OCI-M2 (cell line): ENCODE data around the gene TRIM8.

Experiments
- DNase-seq: peaks from one replicate; lab custom pipeline; 2025; ENCODE audit not compliant: unreplicated experiment; lab: John Stamatoyannopoulos, UW

The TRIM8 gene

GRCh38 chr10:102644066-102644645 lies at the start of gene TRIM8:
Gene TRIM8, plus strand, starts transcription at chr10:102644479. Its CDS starts 139 bp downstream, at chr10:102644618.
- DNase-seq: no peak

DNA sequence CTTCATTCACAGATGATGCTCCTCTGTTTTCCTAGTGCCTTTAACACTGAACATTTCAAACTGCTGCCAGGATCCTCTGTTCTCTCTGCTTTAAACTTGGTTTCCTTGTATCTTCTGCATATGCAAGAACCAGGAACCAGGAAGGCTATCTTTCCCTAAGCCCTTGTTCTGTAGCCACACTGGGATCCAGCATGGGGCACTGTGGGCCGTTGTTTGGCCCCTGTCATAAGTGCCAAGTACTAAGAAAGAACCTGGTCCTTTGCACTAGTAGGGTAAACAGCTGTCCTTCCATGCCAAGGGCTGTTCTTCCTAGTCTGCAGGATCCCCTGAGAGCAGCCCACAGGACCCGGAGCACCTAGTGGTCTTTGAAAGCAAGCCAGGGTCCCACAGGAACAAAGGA lies 49.0 kb upstream of the TRIM8 start:
- no peak for DNase-seq

DNA sequence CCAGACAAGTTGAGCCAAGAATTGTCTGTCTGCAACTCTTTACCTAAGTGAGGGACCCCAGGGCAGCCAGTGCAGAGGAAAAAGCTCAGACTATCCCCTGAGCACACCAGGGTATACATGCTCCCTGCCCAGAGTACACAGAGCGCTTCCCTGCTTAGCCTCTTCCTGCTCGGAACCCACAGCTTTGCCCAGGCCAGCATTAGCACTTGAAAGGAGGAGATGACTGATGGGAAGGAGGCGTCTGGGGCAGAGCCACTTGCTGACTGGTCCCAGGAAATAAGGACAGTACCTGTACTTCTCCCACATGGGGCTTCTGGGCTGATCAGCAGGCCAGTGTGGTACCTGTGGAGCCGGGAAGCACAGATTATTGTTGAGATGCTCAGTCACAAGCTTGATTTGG lies 48.4 kb upstream of the TRIM8 start:
- no peak for DNase-seq

DNA sequence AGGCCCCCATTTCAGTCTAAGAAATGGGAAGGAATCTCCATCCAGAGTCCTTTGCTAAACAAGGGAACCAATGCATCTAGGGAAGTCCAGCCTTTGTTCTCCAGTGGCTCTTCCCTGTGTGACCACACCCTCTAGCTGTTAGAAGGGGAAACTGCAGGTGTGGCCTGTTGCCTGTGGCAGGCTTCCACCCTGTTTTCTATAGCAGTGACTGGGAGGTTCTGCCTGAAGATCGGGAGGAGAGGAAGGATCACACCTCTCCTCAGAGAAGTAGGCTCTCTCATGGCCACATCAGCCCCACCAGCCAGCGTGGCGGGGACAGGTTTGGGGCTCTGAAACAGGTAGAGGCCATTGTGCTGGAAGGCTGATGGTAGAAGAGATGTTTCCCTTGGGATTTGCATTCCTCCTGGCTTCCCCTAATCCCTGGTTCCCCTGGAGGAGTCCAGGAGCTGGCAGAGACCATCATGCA lies 47.7 kb upstream of the TRIM8 start:
- no peak for DNase-seq

GRCh38 chr10:102597131-102597991 lies 46.9 kb upstream of the TRIM8 start:
- peak; percentile 51 for DNase-seq

DNA sequence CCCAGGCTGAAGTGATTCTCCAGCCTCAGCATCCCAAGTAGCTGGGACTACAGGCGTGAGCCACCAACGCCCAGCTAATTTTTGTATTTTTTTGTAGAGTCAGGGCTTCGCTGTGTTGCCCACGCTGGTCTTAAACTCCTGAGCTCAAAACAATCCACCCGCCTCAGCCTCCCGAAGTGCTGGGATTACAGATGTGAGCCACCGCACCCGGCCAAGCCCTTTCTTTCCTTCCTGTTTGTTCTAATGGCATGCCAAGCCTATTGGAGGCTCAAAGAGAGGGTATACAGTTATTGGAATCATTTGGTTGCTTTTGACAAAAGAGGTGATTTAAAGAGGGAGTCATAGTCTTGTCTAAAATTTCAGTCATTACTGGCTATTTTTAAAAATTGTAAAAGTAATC lies 46.0 kb upstream of the TRIM8 start:
- no peak for DNase-seq

DNA sequence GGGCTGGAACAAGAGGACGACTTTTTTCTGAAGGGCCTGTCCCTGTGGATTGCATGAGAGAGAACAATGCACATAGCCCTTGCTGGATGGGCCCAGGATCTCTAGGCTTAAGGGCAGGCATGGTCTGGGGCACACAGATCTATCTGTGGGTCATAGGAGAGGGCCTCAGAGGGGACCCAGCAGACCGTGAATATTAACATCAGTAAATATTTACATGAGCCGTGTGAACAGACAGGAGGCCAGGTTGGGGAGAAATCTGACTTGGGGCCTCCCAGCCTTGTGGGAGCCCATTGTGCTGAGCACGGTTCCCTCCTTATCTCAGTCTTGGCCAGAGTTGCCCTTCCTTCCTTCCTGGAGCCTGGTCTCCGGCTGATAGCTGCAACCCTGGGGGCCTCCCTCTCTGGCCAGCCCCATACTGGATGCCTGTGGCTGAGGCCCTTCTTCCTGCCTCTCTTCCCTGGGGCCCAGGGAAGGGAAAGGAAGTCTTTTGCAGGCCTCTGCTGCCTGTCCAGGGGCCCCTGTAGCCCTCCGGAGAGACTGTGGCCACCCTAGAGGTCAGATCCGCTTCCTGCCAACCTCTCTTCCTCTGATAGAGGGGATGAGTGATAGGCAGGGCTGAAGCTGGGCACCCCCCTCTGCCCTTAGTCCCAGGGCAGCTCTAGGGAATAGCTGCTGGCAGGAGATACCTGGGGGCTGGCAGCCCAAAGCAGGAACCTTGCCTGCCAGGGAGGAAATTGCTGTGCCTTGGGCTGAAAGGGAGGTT lies 44.5 kb upstream of the TRIM8 start:
- DNase-seq: peak; percentile 87

DNA sequence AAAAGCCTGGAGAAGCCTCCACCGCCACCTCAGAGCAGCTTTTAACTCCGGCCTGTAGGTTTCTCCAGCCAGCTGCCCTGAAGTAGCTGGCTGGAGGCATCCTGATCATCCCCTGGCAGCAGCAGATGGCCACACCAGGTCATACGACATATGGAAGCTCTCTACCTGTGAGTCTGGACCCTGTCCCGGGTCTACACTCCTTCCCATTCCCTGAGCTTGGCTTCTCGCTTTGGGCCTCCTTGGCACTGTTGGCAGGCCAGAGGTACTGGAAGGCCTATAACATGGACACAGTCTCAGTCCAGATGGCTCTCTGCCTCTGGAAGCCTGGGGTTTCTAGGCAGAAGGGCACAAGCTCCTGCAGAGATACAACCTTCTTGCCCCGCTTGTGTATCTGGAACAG lies 43.5 kb upstream of the TRIM8 start:
- no peak for DNase-seq

GRCh38 chr10:102601639-102602038 lies 42.6 kb upstream of the TRIM8 start:
- DNase-seq: no peak

DNA sequence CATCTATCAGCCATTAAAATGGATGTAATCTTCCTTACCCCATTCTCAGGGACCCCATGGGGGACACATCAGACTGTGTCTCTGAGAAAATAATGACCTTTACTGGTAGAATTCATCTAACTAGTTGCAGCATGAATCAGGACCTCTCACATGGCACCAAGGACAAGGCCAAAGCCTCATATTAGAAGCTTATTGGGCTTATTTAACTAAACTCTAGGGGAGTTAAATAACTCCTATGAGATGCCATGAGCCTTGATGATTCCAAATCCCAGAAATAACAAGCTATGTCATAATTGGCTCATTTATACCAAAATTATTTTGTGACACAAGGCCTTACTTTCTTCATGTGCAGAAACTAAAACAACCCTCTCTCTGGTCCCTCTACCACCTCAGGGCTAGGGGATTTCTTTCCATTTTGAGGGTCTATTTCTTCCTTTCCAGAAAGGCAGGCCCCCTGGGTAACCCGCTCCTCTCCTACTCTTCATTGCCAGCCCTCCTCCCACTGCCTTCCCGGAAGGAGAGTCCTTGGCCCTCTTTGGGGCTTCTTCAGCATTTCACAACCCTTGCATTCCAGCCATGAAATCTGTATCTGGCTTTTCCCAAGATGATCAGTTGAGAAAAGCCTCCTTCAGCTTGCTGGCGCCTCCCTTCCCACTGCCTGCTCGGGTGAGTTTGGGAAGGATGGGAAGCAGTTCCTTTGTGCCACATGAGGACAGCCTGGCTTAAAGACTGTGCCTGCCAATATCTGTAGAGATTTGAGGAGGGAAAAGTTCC lies 41.8 kb upstream of the TRIM8 start:
- DNase-seq: no peak

- DNase-seq: no peak
These were observed 40.3 kb upstream of the TRIM8 start for GRCh38 chr10:102603946-102604345.

GRCh38 chr10:102604439-102604841 lies 39.8 kb upstream of the TRIM8 start:
- no peak for DNase-seq

DNA sequence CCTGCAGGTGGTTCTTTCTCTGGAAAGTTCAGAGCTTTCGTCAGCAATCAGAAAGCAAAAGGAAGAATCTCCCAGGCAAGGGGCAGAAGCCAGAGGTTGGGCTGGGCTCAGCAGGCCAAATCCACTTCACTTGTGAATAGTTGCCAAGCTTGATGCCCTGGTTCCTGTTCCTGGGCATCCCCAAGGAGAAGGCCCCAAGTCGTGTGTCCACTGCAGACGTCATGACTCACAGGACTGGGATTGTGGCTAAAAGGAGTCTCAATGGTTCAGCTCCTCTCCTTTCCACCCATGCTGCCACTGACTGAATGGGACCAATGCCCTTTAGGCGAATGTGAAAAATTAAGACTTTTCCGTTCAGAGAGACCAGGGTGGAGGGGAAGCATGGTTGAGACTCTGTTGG lies 38.6 kb upstream of the TRIM8 start:
- DNase-seq: no peak

DNA sequence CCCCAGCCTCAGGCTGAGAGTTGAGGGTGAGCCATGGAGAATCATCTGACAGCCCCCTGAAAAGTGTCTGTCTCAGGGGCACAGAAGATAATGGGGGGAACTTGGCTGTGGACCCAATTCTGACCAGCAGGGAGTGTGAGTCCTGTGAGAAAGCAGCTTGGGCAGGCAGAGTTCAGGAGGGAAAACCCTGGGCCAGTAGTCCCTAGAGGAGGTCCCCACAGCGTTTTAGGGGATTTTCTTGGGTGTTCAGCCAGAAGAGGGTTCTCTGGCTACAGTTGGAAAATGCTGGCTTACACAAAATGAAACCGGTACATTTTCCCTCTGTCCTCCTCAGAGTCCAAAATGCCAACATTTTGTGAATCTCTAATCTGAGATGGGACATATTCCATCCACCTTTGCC lies 35.8 kb upstream of the TRIM8 start:
- no peak for DNase-seq

- no peak for DNase-seq
These were observed 33.8 kb upstream of the TRIM8 start for GRCh38 chr10:102610441-102610887.

DNA sequence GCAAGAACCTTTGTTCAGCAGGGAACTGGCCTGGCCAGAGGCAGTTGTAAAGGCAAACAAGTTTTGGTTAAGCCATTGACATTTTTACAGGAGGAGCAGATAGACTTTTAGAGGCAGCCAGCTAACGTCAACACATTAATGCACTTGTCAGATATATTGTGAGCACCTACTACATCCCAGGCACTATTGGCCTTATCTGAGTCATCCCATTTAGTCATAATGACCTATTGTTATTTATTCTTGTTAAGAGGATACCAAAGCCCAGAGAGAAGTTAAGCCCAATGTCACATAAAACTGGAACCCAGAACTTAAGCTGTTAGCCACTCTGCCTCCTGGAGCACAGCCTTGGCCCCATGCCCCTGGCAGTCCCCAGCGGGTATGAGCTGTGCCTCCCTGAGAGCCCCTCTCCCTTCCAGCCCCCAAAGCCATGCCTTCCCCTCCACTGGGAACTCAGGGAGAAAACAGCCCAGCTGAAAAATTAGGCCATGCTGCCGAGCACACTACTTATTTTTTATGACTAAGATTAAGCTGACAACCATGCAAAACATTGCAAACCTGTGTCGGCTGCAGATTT lies 32.7 kb upstream of the TRIM8 start:
- no peak for DNase-seq

- DNase-seq: no peak
These were observed 31.4 kb upstream of the TRIM8 start for GRCh38 chr10:102612964-102613275.

DNA sequence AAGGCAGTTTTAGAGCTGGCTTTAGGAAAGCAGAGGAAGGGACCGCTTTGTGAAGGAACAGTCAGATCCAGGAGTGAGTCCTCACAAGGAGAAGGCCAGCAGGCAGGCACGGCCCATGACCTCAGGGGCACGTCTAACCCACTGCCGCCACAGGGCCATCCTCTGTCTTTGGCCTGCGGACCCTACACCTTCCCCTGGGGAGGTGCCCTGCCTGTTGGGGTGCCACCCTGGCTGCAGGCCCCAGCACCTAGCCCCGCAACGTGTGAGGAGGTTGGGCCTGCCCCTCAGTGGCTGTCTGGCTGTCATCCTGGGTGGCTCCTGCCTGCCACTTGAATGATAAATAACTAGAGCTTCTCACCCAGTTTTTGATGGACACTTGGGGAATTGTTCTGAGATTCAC lies 31.0 kb upstream of the TRIM8 start:
- DNase-seq: no peak

GRCh38 chr10:102613785-102614184 lies 30.5 kb upstream of the TRIM8 start:
- no peak for DNase-seq

- DNase-seq: no peak
These were observed 29.4 kb upstream of the TRIM8 start for GRCh38 chr10:102614888-102615287.

GRCh38 chr10:102615361-102615760 lies 28.9 kb upstream of the TRIM8 start:
- no peak for DNase-seq
